ENCODE measurements around the gene SLC24A3.

DNA sequence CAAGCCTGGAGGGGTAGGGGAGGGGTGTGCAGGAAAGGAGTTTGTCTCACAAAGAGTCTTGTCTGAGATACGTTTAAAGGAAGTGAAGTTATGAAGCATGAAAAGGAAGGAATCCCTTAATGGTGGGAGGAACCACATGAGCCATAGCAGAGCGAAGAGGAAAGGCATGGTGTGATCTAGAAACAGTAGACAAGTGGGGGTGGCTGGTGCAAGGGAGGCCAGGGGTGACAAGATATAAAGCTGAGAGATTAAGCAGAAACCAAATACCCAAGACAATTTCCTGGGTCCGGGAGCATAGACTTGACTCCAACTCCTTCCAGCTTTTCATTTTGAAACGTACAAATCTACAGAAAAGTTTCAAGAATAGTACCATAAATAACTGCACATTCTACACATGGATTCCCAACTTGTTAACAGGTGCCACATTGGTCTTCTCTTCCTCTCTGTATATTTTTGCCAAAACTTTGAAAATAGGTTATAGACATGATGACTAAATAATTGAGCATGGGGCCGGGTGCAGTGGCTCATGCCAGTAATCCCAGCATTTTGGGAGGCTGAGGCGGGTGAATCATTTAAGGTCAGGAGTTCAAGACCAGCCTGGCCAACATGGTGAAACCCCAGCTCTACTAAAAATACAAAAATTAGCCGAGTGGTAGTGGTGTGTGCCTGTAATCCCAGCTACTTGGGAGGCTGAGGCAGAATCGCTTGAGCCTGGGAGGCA lies 211.6 kb downstream of the SLC24A3 start:
- TF ChIP-seq CTBP1 (IDR thresholded peaks at IDR 0.05; ENCODE audit: borderline replicate concordance) (no peak), ZNF384 (IDR thresholded peaks at IDR 0.05) (no peak), SP1 (IDR thresholded peaks at IDR 0.05) (no peak)
